Glutamatergic neuron (in vitro differentiated cells): Measurements from ENCODE around the gene SH3BP5L. TPM values are rescaled to one million over a fixed set of nuclear protein-coding genes. Genes with fewer than 3 reads are reported as not detected.

Experiments
- DNase-seq: peaks from one replicate; pipeline ENCODE4 v3.0.0; 2022
- H3K27ac Mint-ChIP-seq: one replicate; pipeline ENCODE4 v1.8.0; 2020; ENCODE audit warnings: mild to moderate bottlenecking, mixed read lengths, inconsistent platforms; ENCODE audit not compliant: unreplicated experiment
- H3K27me3 Mint-ChIP-seq: one replicate; pipeline ENCODE4 v1.8.0; 2020; ENCODE audit warnings: mild to moderate bottlenecking, moderate library complexity, mixed read lengths, inconsistent platforms; ENCODE audit not compliant: unreplicated experiment
- H3K36me3 Mint-ChIP-seq: one replicate; pipeline ENCODE4 v1.8.0; 2020; ENCODE audit warnings: mild to moderate bottlenecking, mixed read lengths, inconsistent platforms; ENCODE audit not compliant: unreplicated experiment
- H3K4me1 Mint-ChIP-seq: one replicate; pipeline ENCODE4 v1.8.0; 2020; ENCODE audit warnings: mild to moderate bottlenecking, low read depth, mixed read lengths, inconsistent platforms; ENCODE audit not compliant: unreplicated experiment
- H3K4me3 Mint-ChIP-seq: one replicate; pipeline ENCODE4 v1.8.0; 2020; ENCODE audit warnings: mild to moderate bottlenecking, mixed read lengths, inconsistent platforms; ENCODE audit not compliant: unreplicated experiment
- H3K9me3 Mint-ChIP-seq: one replicate; pipeline ENCODE4 v1.8.0; 2020; ENCODE audit warnings: mild to moderate bottlenecking, moderate library complexity, mixed read lengths, inconsistent platforms; ENCODE audit not compliant: unreplicated experiment
- CTCF ChIP-seq: fragments of 200-600 bp; sonication (generic); IDR thresholded peaks from one replicate; pipeline ENCODE4 v1.5.0; 2021; ENCODE audit not compliant: partially characterized antibody, unreplicated experiment
- total RNA-seq: library from RNA; stranded (reverse); fragmentation: NEBNext Ultra II Directional; extraction: Animal tissue kit (Norgen Biotek cat#: 25700); gene quantifications from one replicate; pipeline ENCODE4 v1.2.1, GENCODE V29; 2021; ENCODE audit not compliant: unreplicated experiment

The SH3BP5L gene
- total RNA-seq, 1 donor from 2014 or later: 74.0 TPM

GRCh38 chr1:248820041-248820585 is 5.6 kb downstream of the SH3BP5L start:
- Mint-ChIP-seq H3K9me3 (no peaks in the 10 kb centered on the region), H3K4me1 (peaks cover 28% of the 10 kb centered on the region), H3K36me3 (peaks cover 10% of the 10 kb centered on the region), H3K27me3 (peaks cover 2% of the 10 kb centered on the region), H3K4me3 (no peak overlapping the region), H3K27ac (no peak overlapping the region)
- DNase-seq: no peak
- TF ChIP-seq CTCF: no peak

DNA sequence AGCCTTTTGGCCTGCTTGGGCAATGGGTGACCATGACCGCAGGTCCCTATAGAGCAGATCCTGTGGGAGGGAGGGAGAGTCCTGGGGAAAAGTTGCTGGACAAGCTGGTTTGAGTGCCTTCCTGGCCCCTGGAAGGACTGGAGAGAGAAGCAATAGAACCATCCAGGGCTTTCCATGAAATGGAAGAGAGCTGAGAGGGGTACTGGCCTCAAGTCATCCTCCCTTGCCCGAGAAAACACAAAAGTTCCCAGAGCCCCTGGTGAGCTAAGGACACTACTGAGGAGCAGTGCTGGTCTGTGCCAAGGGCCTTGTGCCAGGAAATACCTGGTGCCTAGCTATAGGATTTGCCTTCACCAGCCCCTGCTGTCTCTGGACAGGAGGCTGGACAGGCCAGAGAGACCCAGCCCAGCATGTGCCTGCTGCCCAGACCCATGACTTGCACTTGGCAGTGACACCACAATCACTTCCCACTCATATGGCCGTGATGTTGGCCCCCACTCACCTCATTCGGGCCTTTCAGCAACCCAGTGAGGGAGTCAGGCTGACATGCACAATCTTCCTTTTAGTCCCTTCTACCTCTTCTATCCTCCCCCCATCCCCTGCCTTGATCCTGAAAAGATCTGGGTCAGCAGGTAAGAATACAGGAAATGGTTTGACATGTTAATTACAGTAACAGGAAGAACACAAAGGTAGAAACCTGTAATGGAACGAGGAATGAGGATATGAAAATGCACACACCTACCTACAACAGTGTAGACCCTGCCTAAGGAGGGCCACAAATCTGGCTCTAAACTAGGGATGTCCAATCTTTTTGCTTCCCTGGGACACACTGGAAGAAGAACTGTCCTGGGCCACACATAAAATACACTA is 7.0 kb downstream of the SH3BP5L start:
- H3K9me3 Mint-ChIP-seq: no peaks in the 10 kb centered on the region
- no peak for TF ChIP-seq CTCF
- peaks cover 6% of the 10 kb centered on the region for H3K36me3 Mint-ChIP-seq
- H3K4me1 Mint-ChIP-seq: peaks cover 17% of the 10 kb centered on the region
- no peak overlapping the region for H3K4me3 Mint-ChIP-seq
- no peak for DNase-seq
- H3K27ac Mint-ChIP-seq: no peak overlapping the region
- H3K27me3 Mint-ChIP-seq: no peaks in the 10 kb centered on the region

DNA sequence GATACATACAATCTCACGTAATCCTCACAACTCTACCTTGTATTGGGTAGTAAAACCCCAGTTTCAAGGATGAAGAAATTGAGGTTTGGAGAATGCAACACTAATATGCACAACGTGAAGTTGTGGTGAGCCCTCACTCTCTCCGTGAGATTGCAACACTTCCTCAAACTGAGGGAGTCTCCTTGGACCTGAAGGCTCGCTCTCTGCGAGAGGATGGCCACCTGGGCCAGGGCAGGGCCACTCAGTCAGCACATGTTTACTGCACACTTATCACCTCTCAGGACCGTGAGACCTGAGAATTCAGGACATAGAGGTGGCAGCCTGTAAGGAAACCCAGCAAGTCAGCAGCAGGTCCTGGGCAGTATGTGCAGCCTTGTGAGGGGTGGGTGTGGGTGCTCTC is 8.7 kb downstream of the SH3BP5L start:
- Mint-ChIP-seq H3K9me3 (peaks cover 3% of the 10 kb centered on the region), H3K4me3 (no peak overlapping the region), H3K27ac (peak overlapping the region; percentile 48), H3K27me3 (peaks cover 2% of the 10 kb centered on the region), H3K36me3 (peaks cover 6% of the 10 kb centered on the region), H3K4me1 (peaks cover 9% of the 10 kb centered on the region)
- no peak for TF ChIP-seq CTCF
- no peak for DNase-seq

DNA sequence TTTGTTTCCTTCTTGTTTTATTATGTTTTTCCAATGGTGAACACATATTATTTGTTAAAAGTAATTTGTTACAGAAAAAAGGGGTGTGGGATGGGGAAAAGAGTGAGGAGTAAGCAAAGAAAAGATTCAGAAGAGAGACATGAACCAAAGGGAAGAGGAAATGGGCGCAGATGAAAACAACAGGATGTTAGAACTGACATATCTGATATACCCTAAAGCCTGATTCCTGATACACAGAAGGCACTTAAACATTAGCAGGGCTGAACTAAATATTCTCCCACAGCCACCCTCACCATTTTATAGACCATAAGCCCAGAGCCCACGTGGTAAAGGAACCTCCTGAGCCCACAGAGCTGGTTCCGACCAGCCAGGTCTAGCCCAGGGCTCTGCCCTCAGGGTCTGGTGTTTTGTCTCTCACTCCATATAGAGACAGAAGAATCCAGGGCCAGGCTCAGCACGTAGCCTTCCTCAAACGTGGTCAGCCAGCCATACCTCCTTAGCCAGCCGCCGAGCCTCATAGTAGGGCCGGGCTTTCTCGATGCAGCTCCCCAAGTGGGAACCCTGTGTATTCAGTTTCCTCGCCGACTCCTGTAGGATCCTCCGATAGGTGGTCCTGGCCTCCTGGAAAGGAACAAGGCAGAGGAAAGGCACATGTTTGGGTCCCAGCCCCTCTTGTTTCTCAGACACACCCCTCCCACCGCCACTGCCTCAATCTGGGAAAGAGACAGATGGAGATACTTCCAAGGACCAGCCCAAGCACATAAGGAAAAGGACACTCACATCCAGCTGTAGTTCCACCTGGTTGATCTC is 9.5 kb downstream of the SH3BP5L start:
- Mint-ChIP-seq H3K36me3 (peaks cover 6% of the 10 kb centered on the region), H3K27ac (no peak overlapping the region), H3K4me1 (peaks cover 6% of the 10 kb centered on the region), H3K9me3 (peaks cover 3% of the 10 kb centered on the region), H3K4me3 (no peak overlapping the region), H3K27me3 (peaks cover 5% of the 10 kb centered on the region)
- DNase-seq: no peak
- TF ChIP-seq CTCF: no peak
